Activated CD4-positive, alpha-beta T cell treated with anti-CD3 and anti-CD28 coated beads, Interleukin-2, amount 10 ng/mL, durations not matched to agents 7 days and 5 days (primary cell): ENCODE measurements around the gene CD36. TPM values are rescaled to one million over a fixed set of nuclear protein-coding genes. Genes with fewer than 3 reads are reported as not detected.

ENCODE experiments used
- CTCF ChIA-PET: fragments of 350-600 bp; sonication (Branson Sonifier 250); formaldehyde crosslinking; loops from one replicate; lab custom pipeline; 2021; ENCODE audit warnings: antibody characterized with exemption; lab: Charles Lee
- POLR2A ChIA-PET: fragments of 350-600 bp; sonication (Branson Sonifier 250); formaldehyde crosslinking; loops from one replicate; lab custom pipeline; 2021; ENCODE audit warnings: antibody characterized with exemption; lab: Charles Lee
- DNase-seq: peaks from one replicate; pipeline ENCODE4 v3.0.0-alpha.2; 2020
- H3K27ac Mint-ChIP-seq: one replicate; pipeline ENCODE4 v1.8.0; 2021; ENCODE audit warnings: mild to moderate bottlenecking, moderate library complexity, mixed read lengths
- H3K27me3 Mint-ChIP-seq: one replicate; pipeline ENCODE4 v1.8.0; 2021; ENCODE audit warnings: mixed read lengths
- H3K36me3 Mint-ChIP-seq: one replicate; pipeline ENCODE4 v1.8.0; 2021; ENCODE audit warnings: low read depth, mixed read lengths
- H3K4me1 Mint-ChIP-seq: one replicate; pipeline ENCODE4 v1.8.0; 2021; ENCODE audit warnings: mixed read lengths
- H3K4me3 Mint-ChIP-seq: one replicate; pipeline ENCODE4 v1.8.0; 2021; ENCODE audit warnings: mild to moderate bottlenecking, moderate library complexity, mixed read lengths
- H3K9me3 Mint-ChIP-seq: one replicate; pipeline ENCODE4 v1.8.0; 2021; ENCODE audit warnings: mixed read lengths
- total RNA-seq, 2 experiments: library from RNA; stranded (reverse); gene quantifications; one replicate each; pipeline ENCODE4 v1.2.3, GENCODE V29; 2021

CD36 gene
- total RNA-seq, 2 experiments from 2014 or later: not detected

- ChIA-PET POLR2A (no interaction called here), CTCF (no interaction called here)
- Mint-ChIP-seq H3K36me3 (no peaks in the 10 kb centered on the region), H3K9me3 (no peaks in the 10 kb centered on the region), H3K4me3 (no peak overlapping the region), H3K4me1 (no peaks in the 10 kb centered on the region), H3K27ac (no peak overlapping the region), H3K27me3 (no peaks in the 10 kb centered on the region)
- no peak for DNase-seq
Measured at GRCh38 chr7:80647436-80647835, 9.0 kb downstream of the CD36 start.

GRCh38 chr7:80648031-80648600 is 9.7 kb downstream of the CD36 start:
- POLR2A ChIA-PET: interaction anchor here (0.7 kb wide), 1 partner anchor 506 kb away, joined by 4 read pairs; no protein-coding TSS in a partner anchor
- no peak for DNase-seq
- H3K36me3 Mint-ChIP-seq: no peaks in the 10 kb centered on the region
- H3K4me3 Mint-ChIP-seq: no peak overlapping the region
- H3K27me3 Mint-ChIP-seq: no peaks in the 10 kb centered on the region
- H3K4me1 Mint-ChIP-seq: no peaks in the 10 kb centered on the region
- H3K27ac Mint-ChIP-seq: no peak overlapping the region
- no peaks in the 10 kb centered on the region for H3K9me3 Mint-ChIP-seq
- CTCF ChIA-PET: no interaction called here

GRCh38 chr7:80649011-80649410 is 10.6 kb downstream of the CD36 start:
- no peak for DNase-seq
- Mint-ChIP-seq H3K4me3 (no peak overlapping the region), H3K27me3 (no peaks in the 10 kb centered on the region), H3K9me3 (no peaks in the 10 kb centered on the region), H3K4me1 (no peaks in the 10 kb centered on the region), H3K36me3 (no peaks in the 10 kb centered on the region), H3K27ac (no peak overlapping the region)
- POLR2A ChIA-PET: no interaction called here
- CTCF ChIA-PET: no interaction called here

- Mint-ChIP-seq H3K4me1 (no peaks in the 10 kb centered on the region), H3K36me3 (no peaks in the 10 kb centered on the region), H3K27ac (no peak overlapping the region), H3K27me3 (no peaks in the 10 kb centered on the region), H3K9me3 (no peaks in the 10 kb centered on the region), H3K4me3 (no peak overlapping the region)
- CTCF ChIA-PET: no interaction called here
- no peak for DNase-seq
- POLR2A ChIA-PET: no interaction called here
Measured at GRCh38 chr7:80650030-80650429, 11.6 kb downstream of the CD36 start.

GRCh38 chr7:80651471-80651870 is 13.0 kb downstream of the CD36 start:
- H3K36me3 Mint-ChIP-seq: no peaks in the 10 kb centered on the region
- H3K4me1 Mint-ChIP-seq: no peaks in the 10 kb centered on the region
- no peak overlapping the region for H3K4me3 Mint-ChIP-seq
- no peaks in the 10 kb centered on the region for H3K27me3 Mint-ChIP-seq
- POLR2A ChIA-PET: no interaction called here
- H3K9me3 Mint-ChIP-seq: no peaks in the 10 kb centered on the region
- H3K27ac Mint-ChIP-seq: no peak overlapping the region
- CTCF ChIA-PET: no interaction called here
- DNase-seq: no peak

GRCh38 chr7:80653244-80653643 is 14.8 kb downstream of the CD36 start:
- no peak overlapping the region for H3K27ac Mint-ChIP-seq
- no peaks in the 10 kb centered on the region for H3K27me3 Mint-ChIP-seq
- DNase-seq: no peak
- ChIA-PET POLR2A (no interaction called here), CTCF (no interaction called here)
- no peak overlapping the region for H3K4me3 Mint-ChIP-seq
- no peaks in the 10 kb centered on the region for H3K9me3 Mint-ChIP-seq
- H3K4me1 Mint-ChIP-seq: no peaks in the 10 kb centered on the region
- no peaks in the 10 kb centered on the region for H3K36me3 Mint-ChIP-seq

GRCh38 chr7:80654887-80655340 is 16.5 kb downstream of the CD36 start:
- no peaks in the 10 kb centered on the region for H3K36me3 Mint-ChIP-seq
- no peaks in the 10 kb centered on the region for H3K9me3 Mint-ChIP-seq
- H3K27me3 Mint-ChIP-seq: no peaks in the 10 kb centered on the region
- H3K27ac Mint-ChIP-seq: no peak overlapping the region
- ChIA-PET POLR2A (no interaction called here), CTCF (no interaction called here)
- no peak for DNase-seq
- no peak overlapping the region for H3K4me3 Mint-ChIP-seq
- H3K4me1 Mint-ChIP-seq: no peaks in the 10 kb centered on the region

GRCh38 chr7:80656029-80656428 is 17.6 kb downstream of the CD36 start:
- DNase-seq: no peak
- Mint-ChIP-seq H3K27me3 (no peaks in the 10 kb centered on the region), H3K4me3 (no peak overlapping the region), H3K27ac (no peak overlapping the region), H3K36me3 (no peaks in the 10 kb centered on the region), H3K9me3 (no peaks in the 10 kb centered on the region), H3K4me1 (no peaks in the 10 kb centered on the region)
- ChIA-PET CTCF (no interaction called here), POLR2A (no interaction called here)

GRCh38 chr7:80659120-80660055 is 20.9 kb downstream of the CD36 start:
- no peaks in the 10 kb centered on the region for H3K36me3 Mint-ChIP-seq
- no peaks in the 10 kb centered on the region for H3K27me3 Mint-ChIP-seq
- H3K4me1 Mint-ChIP-seq: no peaks in the 10 kb centered on the region
- H3K4me3 Mint-ChIP-seq: no peak overlapping the region
- no peaks in the 10 kb centered on the region for H3K9me3 Mint-ChIP-seq
- no peak for DNase-seq
- H3K27ac Mint-ChIP-seq: no peak overlapping the region
- ChIA-PET CTCF (no interaction called here), POLR2A (no interaction called here)

- Mint-ChIP-seq H3K4me3 (no peak overlapping the region), H3K9me3 (no peaks in the 10 kb centered on the region), H3K27me3 (no peaks in the 10 kb centered on the region), H3K27ac (no peak overlapping the region), H3K4me1 (no peaks in the 10 kb centered on the region), H3K36me3 (no peaks in the 10 kb centered on the region)
- DNase-seq: no peak
- POLR2A ChIA-PET: no interaction called here
- CTCF ChIA-PET: no interaction called here
Measured at GRCh38 chr7:80660939-80661338, 22.5 kb downstream of the CD36 start.

GRCh38 chr7:80661729-80662128 is 23.3 kb downstream of the CD36 start:
- ChIA-PET POLR2A (no interaction called here), CTCF (no interaction called here)
- no peak overlapping the region for H3K27ac Mint-ChIP-seq
- DNase-seq: no peak
- H3K4me3 Mint-ChIP-seq: no peak overlapping the region
- H3K4me1 Mint-ChIP-seq: no peaks in the 10 kb centered on the region
- H3K36me3 Mint-ChIP-seq: no peaks in the 10 kb centered on the region
- no peaks in the 10 kb centered on the region for H3K9me3 Mint-ChIP-seq
- H3K27me3 Mint-ChIP-seq: no peaks in the 10 kb centered on the region

- Mint-ChIP-seq H3K36me3 (no peaks in the 10 kb centered on the region), H3K27ac (no peak overlapping the region), H3K4me3 (no peak overlapping the region), H3K9me3 (no peaks in the 10 kb centered on the region), H3K4me1 (no peaks in the 10 kb centered on the region), H3K27me3 (no peaks in the 10 kb centered on the region)
- DNase-seq: no peak
- ChIA-PET POLR2A (no interaction called here), CTCF (no interaction called here)
Measured at GRCh38 chr7:80662252-80662651, 23.8 kb downstream of the CD36 start.

- ChIA-PET CTCF (no interaction called here), POLR2A (no interaction called here)
- no peak overlapping the region for H3K4me3 Mint-ChIP-seq
- no peaks in the 10 kb centered on the region for H3K36me3 Mint-ChIP-seq
- no peak overlapping the region for H3K27ac Mint-ChIP-seq
- no peaks in the 10 kb centered on the region for H3K27me3 Mint-ChIP-seq
- no peaks in the 10 kb centered on the region for H3K9me3 Mint-ChIP-seq
- no peaks in the 10 kb centered on the region for H3K4me1 Mint-ChIP-seq
- no peak for DNase-seq
Measured at GRCh38 chr7:80665526-80665925, 27.1 kb downstream of the CD36 start.
